H1 (cell line): ENCODE results near the gene FCER2. TPM values are rescaled to one million over a fixed set of nuclear protein-coding genes. Genes with fewer than 3 reads are reported as not detected.

Experiments used
- BCL11A ChIP-seq, 2 experiments: IDR thresholded peaks; one replicate each; pipeline ENCODE4 v1.6.1; 2011; ENCODE audit warnings: low read depth in 2 of 2, low read length in 2 of 2, mild to moderate bottlenecking in 2 of 2
- BRCA1 ChIP-seq: IDR thresholded peaks from 2 replicates; pipeline ENCODE4 v1.6.1; 2012; ENCODE audit warnings: low read depth, low read length, improper control_type of control experiment
- CHD2 ChIP-seq: IDR thresholded peaks from 2 replicates; pipeline ENCODE4 v1.6.1; 2012; ENCODE audit warnings: low read length, improper control_type of control experiment
- CTBP2 ChIP-seq: IDR thresholded peaks from 2 replicates; pipeline ENCODE4 v1.7.0; 2011; ENCODE audit warnings: borderline replicate concordance, mild to moderate bottlenecking, moderate library complexity, mixed read lengths, low read length; ENCODE audit not compliant: insufficient read depth, insufficient read length
- EP300 ChIP-seq, 2 experiments: IDR thresholded peaks; 1 replicate in 1 of 2; 2 replicates in 1 of 2; pipeline ENCODE4 v1.6.1; 2011 to 2012; ENCODE audit warnings: low read depth in 2 of 2, low read length in 2 of 2, mild to moderate bottlenecking in 2 of 2, borderline replicate concordance in 1 of 2, inconsistent platforms in 1 of 2, moderate library complexity in 1 of 2
- EZH2 ChIP-seq: fragments of 200-600 bp; sonication (generic); IDR thresholded peaks from 2 replicates; pipeline ENCODE4 v1.7.1; 2012; ENCODE audit warnings: low read depth, mild to moderate bottlenecking, moderate library complexity, low read length, inconsistent platforms; ENCODE audit not compliant: severe bottlenecking
- GABPA ChIP-seq: IDR thresholded peaks from 2 replicates; pipeline ENCODE4 v1.6.1; 2011; ENCODE audit warnings: mild to moderate bottlenecking, low read length, moderate library complexity, borderline replicate concordance; ENCODE audit not compliant: insufficient read depth
- KDM5A ChIP-seq: fragments of 200-600 bp; IDR thresholded peaks from 2 replicates; pipeline ENCODE4 v1.7.1; 2012; ENCODE audit warnings: mild to moderate bottlenecking, low read length, inconsistent platforms, mixed read lengths
- NANOG ChIP-seq: IDR thresholded peaks from 2 replicates; pipeline ENCODE4 v1.6.1; 2011; ENCODE audit warnings: low read length, low read depth, mild to moderate bottlenecking, inconsistent platforms; ENCODE audit not compliant: insufficient read depth, poor library complexity, severe bottlenecking
- PHF8 ChIP-seq: fragments of 200-600 bp; sonication (generic); conservative IDR thresholded peaks from 2 replicates; pipeline ENCODE4 v1.7.1; 2012; ENCODE audit warnings: low read depth, mild to moderate bottlenecking, inconsistent platforms, low read length, moderate library complexity
- POLR2A ChIP-seq, 2 experiments: IDR thresholded peaks; 1 replicate in 1 of 2; 2 replicates in 1 of 2; pipeline ENCODE4 v1.6.1; 2011; ENCODE audit warnings: low read depth in 2 of 2, low read length in 2 of 2, mild to moderate bottlenecking in 2 of 2; ENCODE audit errors: control extremely low read depth in 1 of 2
- RFX5 ChIP-seq: IDR thresholded peaks from 2 replicates; pipeline ENCODE4 v1.6.1; 2011; ENCODE audit warnings: low read depth, low read length, improper control_type of control experiment, borderline replicate concordance
- RNF2 ChIP-seq: fragments of 200-900, 300-1000 bp; sonication (generic); IDR thresholded peaks from 2 replicates; pipeline ENCODE4 v1.7.1; 2016; ENCODE audit warnings: borderline replicate concordance, low read depth, mild to moderate bottlenecking, antibody characterized with exemption, low read length; ENCODE audit not compliant: poor library complexity, severe bottlenecking; ENCODE audit errors: missing control alignments
- SRF ChIP-seq: IDR thresholded peaks from 2 replicates; pipeline ENCODE4 v1.6.1; 2011; ENCODE audit warnings: mild to moderate bottlenecking, low read depth, low read length, moderate library complexity
- SUZ12 ChIP-seq: fragments of 200-600 bp; sonication (generic); IDR thresholded peaks from 2 replicates; pipeline ENCODE4 v1.6.1; 2012; ENCODE audit warnings: mild to moderate bottlenecking, inconsistent platforms, low read length, moderate library complexity, mixed read lengths
- YY1 ChIP-seq: IDR thresholded peaks from 2 replicates; pipeline ENCODE4 v1.6.1; 2011; ENCODE audit warnings: low read depth, mild to moderate bottlenecking, low read length
- ZNF274 ChIP-seq: IDR thresholded peaks from 2 replicates; pipeline ENCODE4 v1.7.0; 2012; ENCODE audit warnings: low read length, borderline replicate concordance; ENCODE audit errors: extremely low read depth
- polyA plus RNA-seq, 7 experiments: library from polyadenylated mRNA; depleted of rRNA in 3 of 7; stranded (reverse) in 5 of 7; unstranded in 2 of 7; fragments of >200 nt in 5 of 7; fragments of 200-250 nt in 2 of 7; gene quantifications; 1 replicate in 5 of 7; 2 replicates in 1 of 7; 4 replicates in 1 of 7; pipeline versions ENCODE4 v1.2.1 to v1.2.3, GENCODE V29; 2011 to 2013; ENCODE audit warnings: missing spikeins in 2 of 7, mixed read lengths in 2 of 7
- total RNA-seq: library from RNA; stranded (reverse); fragmentation: NEBNext Ultra II Directional; extraction: Animal tissue kit (Norgen Biotek cat#: 25700); gene quantifications from 2 replicates; pipeline ENCODE4 v1.2.1, GENCODE V29; 2021
- TF ChIP-seq, protein P1 (sequence below), 3 experiments: IDR thresholded peaks; 1 replicate in 2 of 3; 2 replicates in 1 of 3; pipeline versions ENCODE4 v1.5.1 to v1.6.1; 2011; ENCODE audit warnings: low read length in 3 of 3, mild to moderate bottlenecking in 3 of 3, inconsistent platforms in 2 of 3, low read depth in 1 of 3, moderate library complexity in 1 of 3; ENCODE audit not compliant: insufficient read depth in 1 of 3; ENCODE audit errors: control extremely low read depth in 1 of 3

Gene FCER2
- total and polyA plus RNA-seq, 2 of the 8 experiments (the other 6 are each of a cell fraction or from before 2014, with no cell fraction given): 0.67 TPM; not detected in 1

GRCh38 chr19:7670150-7670783 is 31.7 kb downstream of the FCER2 start (continued):
- no peak for TF ChIP-seq ZNF274
- TF ChIP-seq EZH2: no peak
- no peak for TF ChIP-seq NANOG
- no peak for TF ChIP-seq EP300 (IDR thresholded peaks at IDR 0.05; ENCODE audit: borderline replicate concordance in 1 of 2, low read depth in 2 of 2, low read length in 2 of 2)
- TF ChIP-seq RFX5: no peak
- TF ChIP-seq POLR2A (IDR thresholded peaks at IDR 0.05; ENCODE audit: control extremely low read depth in 1 of 2, low read depth in 2 of 2, low read length in 2 of 2): no peak
- no peak for TF ChIP-seq RNF2
- no peak for TF ChIP-seq BCL11A (IDR thresholded peaks at IDR 0.05; ENCODE audit: low read depth in 2 of 2, low read length in 2 of 2)
- TF ChIP-seq YY1: no peak
- 0 out of 2 replicates have a peak, but pooled peaks have one; percentile 37 for TF ChIP-seq PHF8
- TF ChIP-seq GABPA: no peak
- TF ChIP-seq BRCA1: no peak
- TF ChIP-seq, protein P1, sequence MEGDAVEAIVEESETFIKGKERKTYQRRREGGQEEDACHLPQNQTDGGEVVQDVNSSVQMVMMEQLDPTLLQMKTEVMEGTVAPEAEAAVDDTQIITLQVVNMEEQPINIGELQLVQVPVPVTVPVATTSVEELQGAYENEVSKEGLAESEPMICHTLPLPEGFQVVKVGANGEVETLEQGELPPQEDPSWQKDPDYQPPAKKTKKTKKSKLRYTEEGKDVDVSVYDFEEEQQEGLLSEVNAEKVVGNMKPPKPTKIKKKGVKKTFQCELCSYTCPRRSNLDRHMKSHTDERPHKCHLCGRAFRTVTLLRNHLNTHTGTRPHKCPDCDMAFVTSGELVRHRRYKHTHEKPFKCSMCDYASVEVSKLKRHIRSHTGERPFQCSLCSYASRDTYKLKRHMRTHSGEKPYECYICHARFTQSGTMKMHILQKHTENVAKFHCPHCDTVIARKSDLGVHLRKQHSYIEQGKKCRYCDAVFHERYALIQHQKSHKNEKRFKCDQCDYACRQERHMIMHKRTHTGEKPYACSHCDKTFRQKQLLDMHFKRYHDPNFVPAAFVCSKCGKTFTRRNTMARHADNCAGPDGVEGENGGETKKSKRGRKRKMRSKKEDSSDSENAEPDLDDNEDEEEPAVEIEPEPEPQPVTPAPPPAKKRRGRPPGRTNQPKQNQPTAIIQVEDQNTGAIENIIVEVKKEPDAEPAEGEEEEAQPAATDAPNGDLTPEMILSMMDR (IDR thresholded peaks at IDR 0.05; ENCODE audit: control extremely low read depth in 1 of 3, insufficient read depth in 1 of 3, low read depth in 1 of 3, low read length in 3 of 3): no peak
- no peak for TF ChIP-seq KDM5A
- TF ChIP-seq CHD2: no peak
- TF ChIP-seq SUZ12: no peak
- TF ChIP-seq SRF: no peak
- no peak for TF ChIP-seq CTBP2
